HG03378 (cell line): ENCODE data around the gene CYB5B.

Source experiments
- ATAC-seq: cut with Tn5 transposase; IDR thresholded peaks from one replicate; pipeline ENCODE4 v1.9.1; 2021; ENCODE audit warnings: mild to moderate bottlenecking, moderate library complexity; ENCODE audit not compliant: unreplicated experiment

CYB5B gene

GRCh38 chr16:69513180-69513966, 89.0 kb downstream of the CYB5B start:
- ATAC-seq: no peak

GRCh38 chr16:69514356-69514755, 89.9 kb downstream of the CYB5B start:
- ATAC-seq: no peak
